Lower leg skin (tissue), 4 donors: ENCODE data around the gene GTPBP6. TPM values are rescaled to one million over a fixed set of nuclear protein-coding genes. Genes with fewer than 3 reads are reported as not detected.

Experiments used
- DNase-seq, 2 donors: peaks; one replicate each; pipeline ENCODE4 v3.0.0-alpha.2; 2019; ENCODE audit warnings: low spot score in 2 of 2
- H3K4me3 ChIP-seq: fragments of 200-600 bp; sonication (generic); 2 replicates; pipeline ENCODE4 v1.5.1; 2017; ENCODE audit warnings: mild to moderate bottlenecking, low read depth; ENCODE audit not compliant: poor library complexity, severe bottlenecking
- CTCF ChIP-seq, 3 donors: fragments of 450-650 bp; IDR thresholded peaks; one replicate each; pipeline ENCODE4 v1.5.1; 2016; ENCODE audit warnings: antibody characterized with exemption in 3 of 3, mild to moderate bottlenecking in 3 of 3, moderate library complexity in 2 of 3
- POLR2A ChIP-seq, 2 donors: fragments of 450-650 bp; IDR thresholded peaks; one replicate each; pipeline ENCODE4 v1.6.1; 2016 to 2017; ENCODE audit warnings: antibody characterized with exemption in 2 of 2, mild to moderate bottlenecking in 1 of 2, moderate library complexity in 1 of 2
- WGBS, 2 donors: methylation state at CpG; one replicate each; pipeline ENCODE4 v1.1.5; 2018; 5-methylcytosine and 5-hydroxymethylcytosine counted together
- intact Hi-C: fragments of 100-400 bp; cut with DNase I; formaldehyde crosslinking; loops from one replicate; pipeline ENCODE4 v1.15.0; 2023; ENCODE audit warnings: low total_unique reads
- total RNA-seq, 4 donors: library from RNA; depleted of rRNA; stranded (reverse); fragments of >200 nt; gene quantifications; one replicate each; pipeline ENCODE4 v1.1.0, GENCODE V29; 2016

The GTPBP6 gene
- total RNA-seq, 4 donors from 2014 or later: 35.9 to 53.4 (median 48.2) TPM

GRCh38 chrX:300334-300733 lies 18.3 kb downstream of the GTPBP6 start:
- intact Hi-C loops: no loop called here
- WGBS, 2 donors: 83 to 91% methylated on average over 8 of the region's 8 CpGs
- H3K4me3 ChIP-seq: no peak overlapping the region
- TF ChIP-seq CTCF (IDR thresholded peaks at IDR 0.05) (no peak), POLR2A (IDR thresholded peaks at IDR 0.05) (no peak)
- DNase-seq: no peak

- intact Hi-C loops: no loop called here
- TF ChIP-seq POLR2A (IDR thresholded peaks at IDR 0.05): no peak
- no peak for TF ChIP-seq CTCF (IDR thresholded peaks at IDR 0.05)
- no peak for DNase-seq
- H3K4me3 ChIP-seq: no peak overlapping the region
- WGBS, 2 donors: 97 to 98% methylated on average over 36 of the region's 36 CpGs
Measured at GRCh38 chrX:298993-299392, 19.6 kb downstream of the GTPBP6 start.

- intact Hi-C loops: no loop called here
- DNase-seq: no peak
- TF ChIP-seq CTCF (IDR thresholded peaks at IDR 0.05) (no peak), POLR2A (IDR thresholded peaks at IDR 0.05) (no peak)
- 91% methylated on average over 21 of the region's 21 CpGs for WGBS, 2 donors
- no peak overlapping the region for H3K4me3 ChIP-seq
Measured at GRCh38 chrX:295136-295535, 23.5 kb downstream of the GTPBP6 start.

- WGBS, 2 donors: 97 to 98% methylated on average over 47 of the region's 47 CpGs
- no peak for TF ChIP-seq CTCF (IDR thresholded peaks at IDR 0.05)
- TF ChIP-seq POLR2A (IDR thresholded peaks at IDR 0.05): no peak
- intact Hi-C loops: no loop called here
- no peak overlapping the region for H3K4me3 ChIP-seq
- peak in 1 of 2 donors; percentile 67 for DNase-seq
Measured at GRCh38 chrX:292900-293897, 25.4 kb downstream of the GTPBP6 start.

- DNase-seq: peak in 1 of 2 donors; percentile 76
- TF ChIP-seq CTCF (IDR thresholded peaks at IDR 0.05): no peak
- TF ChIP-seq POLR2A (IDR thresholded peaks at IDR 0.05): no peak
- WGBS, 2 donors: 94 to 96% methylated on average over 29 of the region's 29 CpGs
- no peak overlapping the region for H3K4me3 ChIP-seq
- intact Hi-C loops: no loop called here
Measured at GRCh38 chrX:291411-291901, 27.1 kb downstream of the GTPBP6 start.
